Keratinocyte (primary cell): ENCODE data around the gene SARS2. TPM values are rescaled to one million over a fixed set of nuclear protein-coding genes. Genes with fewer than 3 reads are reported as not detected.

Experiments
- DNase-seq: peaks from one replicate; pipeline ENCODE4 v3.0.0-alpha.2; 2011; ENCODE audit warnings: low read depth, missing footprints, low spot score
- FAIRE-seq: peaks from 2 replicates; lab custom pipeline; 2011; peaks lifted over from hg19 to GRCh38; lab: Jason Lieb, UNC
- H2AFZ ChIP-seq: 2 replicates; pipeline ENCODE4 v1.6.0; 2012; ENCODE audit warnings: low read length, control low read depth, inconsistent platforms; ENCODE audit not compliant: control insufficient read depth
- H3K27ac ChIP-seq: 2 replicates; pipeline ENCODE4 v1.5.1; 2011; ENCODE audit warnings: low read length; ENCODE audit not compliant: control insufficient read depth, insufficient read depth
- H3K27me3 ChIP-seq: 3 replicates; pipeline ENCODE4 v1.6.0; 2011; ENCODE audit warnings: low read length; ENCODE audit not compliant: control insufficient read depth, insufficient read depth; ENCODE audit errors: extremely low read depth
- H3K36me3 ChIP-seq, 2 experiments: 2 replicates in 1 of 2; 3 replicates in 1 of 2; pipeline ENCODE4 v1.5.1; 2011; ENCODE audit warnings: low read length in 2 of 2, mild to moderate bottlenecking in 1 of 2; ENCODE audit not compliant: control insufficient read depth in 2 of 2, insufficient read depth in 2 of 2; ENCODE audit errors: extremely low read depth in 1 of 2
- H3K4me1 ChIP-seq: 3 replicates; pipeline ENCODE4 v1.5.1; 2011; ENCODE audit warnings: low read length; ENCODE audit not compliant: control insufficient read depth, insufficient read depth; ENCODE audit errors: extremely low read depth
- H3K4me2 ChIP-seq: 3 replicates; pipeline ENCODE4 v1.6.0; 2011; ENCODE audit warnings: low read depth, low read length; ENCODE audit not compliant: control insufficient read depth, insufficient read depth; ENCODE audit errors: extremely low read depth
- H3K4me3 ChIP-seq, 3 experiments: fragments of 200-600 bp in 1 of 3; sonication (generic) in 1 of 3; 2 replicates in 2 of 3; 3 replicates in 1 of 3; pipeline ENCODE4 v1.5.1; 2011 to 2016; ENCODE audit warnings: low read length in 3 of 3, mild to moderate bottlenecking in 3 of 3, control low read depth in 2 of 3, inconsistent platforms in 1 of 3, low read depth in 1 of 3, mixed read lengths in 1 of 3, mixed run types in 1 of 3, moderate library complexity in 1 of 3; ENCODE audit not compliant: control insufficient read depth in 2 of 3, insufficient read depth in 2 of 3; ENCODE audit errors: extremely low read depth in 1 of 3
- H3K79me2 ChIP-seq: 2 replicates; pipeline ENCODE4 v1.6.0; 2012; ENCODE audit warnings: low read length; ENCODE audit not compliant: control insufficient read depth, insufficient read depth
- H3K9ac ChIP-seq: 3 replicates; pipeline ENCODE4 v1.6.0; 2011; ENCODE audit warnings: low read length; ENCODE audit not compliant: control insufficient read depth, insufficient read depth; ENCODE audit errors: extremely low read depth
- H3K9me1 ChIP-seq: 3 replicates; pipeline ENCODE4 v1.6.0; 2011; ENCODE audit warnings: low read length; ENCODE audit not compliant: control insufficient read depth, insufficient read depth; ENCODE audit errors: extremely low read depth
- H3K9me3 ChIP-seq: 2 replicates; pipeline ENCODE4 v1.5.1; 2012; ENCODE audit warnings: low read depth, low read length; ENCODE audit not compliant: control insufficient read depth
- H4K20me1 ChIP-seq: 3 replicates; pipeline ENCODE4 v1.6.0; 2011; ENCODE audit warnings: low read length; ENCODE audit not compliant: control insufficient read depth, insufficient read depth; ENCODE audit errors: extremely low read depth
- CTCF ChIP-seq, 3 experiments: IDR thresholded peaks in 1 of 3; conservative IDR thresholded peaks in 1 of 3; optimal IDR thresholded peaks in 1 of 3; 2 replicates in 2 of 3; 3 replicates in 1 of 3; pipeline versions ENCODE3 to v1.5.1; 2011; ENCODE audit warnings: low read length in 3 of 3, mild to moderate bottlenecking in 3 of 3, moderate library complexity in 2 of 3, control low read depth in 1 of 3, inconsistent platforms in 1 of 3; ENCODE audit not compliant: insufficient read depth in 2 of 3; ENCODE audit errors: extremely low read depth in 1 of 3
- EZH2 ChIP-seq: IDR thresholded peaks from one replicate; pipeline ENCODE4 v1.6.1; 2012; ENCODE audit warnings: inconsistent platforms, mild to moderate bottlenecking, low read length, moderate library complexity
- dilution Hi-C: fragments of 300-500 bp; cut with MboI; formaldehyde crosslinking; loops from one replicate; pipeline ENCODE4 v1.7.0; 2020; ENCODE audit warnings: low sequenced_read_pairs; ENCODE audit not compliant: extremely low pct_ligation_motif_present
- polyA plus RNA-seq, 5 experiments: library from polyadenylated mRNA; depleted of rRNA in 3 of 5; stranded (reverse) in 3 of 5; stranded (forward) in 1 of 5; unstranded in 1 of 5; fragments of >200 nt; gene quantifications; 1 replicate in 1 of 5; 2 replicates in 3 of 5; 3 replicates in 1 of 5; pipeline versions ENCODE4 v1.2.1 to v1.2.3, GENCODE V29; 2011 to 2012; ENCODE audit warnings: missing spikeins in 2 of 5, low read depth in 1 of 5, low replicate concordance in 1 of 5

SARS2 gene
- polyA plus RNA-seq, 1 donor (not counting 4 experiments of a cell fraction or from before 2014, with no cell fraction given): 13.9 TPM

GRCh38 chr19:38917516-38917915 lies 13.0 kb downstream of the SARS2 start:
- no peaks in the 10 kb centered on the region for H3K9me1 ChIP-seq
- H2AFZ ChIP-seq: no peak overlapping the region
- dilution Hi-C loops: no loop called here
- DNase-seq (no peak), FAIRE-seq (no peak)
- H3K27ac ChIP-seq: no peak overlapping the region
- H3K27me3 ChIP-seq: no peaks in the 10 kb centered on the region
- TF ChIP-seq EZH2 (no peak), CTCF (optimal IDR thresholded peaks at IDR 0.05 in 1 of 3, IDR thresholded peaks at IDR 0.05 in 1 of 3, conservative IDR thresholded peaks at IDR 0.05 in 1 of 3; ENCODE audit: extremely low read depth in 1 of 3, insufficient read depth in 2 of 3, low read length in 3 of 3) (no peak)
- H3K79me2 ChIP-seq: no peaks in the 10 kb centered on the region
- H3K4me3 ChIP-seq: no peak overlapping the region
- peaks cover 8% of the 10 kb centered on the region in 2 experiments for H3K36me3 ChIP-seq
- no peaks in the 10 kb centered on the region for H3K9me3 ChIP-seq
- H3K4me1 ChIP-seq: no peaks in the 10 kb centered on the region
- no peak overlapping the region for H3K9ac ChIP-seq
- H3K4me2 ChIP-seq: no peak overlapping the region
- no peaks in the 10 kb centered on the region for H4K20me1 ChIP-seq

- Histone ChIP-seq H3K4me2 (no peak overlapping the region), H4K20me1 (no peaks in the 10 kb centered on the region), H3K27me3 (no peaks in the 10 kb centered on the region), H2AFZ (no peak overlapping the region), H3K9ac (no peak overlapping the region), H3K4me1 (no peaks in the 10 kb centered on the region), H3K9me1 (no peaks in the 10 kb centered on the region), H3K9me3 (no peaks in the 10 kb centered on the region), H3K36me3 (peaks cover 0 to 2% of the 10 kb centered on the region in 2 experiments), H3K27ac (no peak overlapping the region), H3K4me3 (no peak overlapping the region), H3K79me2 (no peaks in the 10 kb centered on the region)
- no peak for DNase-seq
- no peak for FAIRE-seq
- TF ChIP-seq EZH2 (no peak), CTCF (optimal IDR thresholded peaks at IDR 0.05 in 1 of 3, IDR thresholded peaks at IDR 0.05 in 1 of 3, conservative IDR thresholded peaks at IDR 0.05 in 1 of 3; ENCODE audit: extremely low read depth in 1 of 3, insufficient read depth in 2 of 3, low read length in 3 of 3) (no peak)
- dilution Hi-C loops: no loop called here
Measured at GRCh38 chr19:38915329-38916321, 14.9 kb downstream of the SARS2 start.
